Activated CD4-positive, CD25-positive, alpha-beta regulatory T cell (primary cell): ENCODE results near the gene KIF25.

Experiments
- DNase-seq, 4 experiments: peaks; one replicate each; lab custom pipeline; 2025; lab: John Stamatoyannopoulos, UW

Gene KIF25

DNA sequence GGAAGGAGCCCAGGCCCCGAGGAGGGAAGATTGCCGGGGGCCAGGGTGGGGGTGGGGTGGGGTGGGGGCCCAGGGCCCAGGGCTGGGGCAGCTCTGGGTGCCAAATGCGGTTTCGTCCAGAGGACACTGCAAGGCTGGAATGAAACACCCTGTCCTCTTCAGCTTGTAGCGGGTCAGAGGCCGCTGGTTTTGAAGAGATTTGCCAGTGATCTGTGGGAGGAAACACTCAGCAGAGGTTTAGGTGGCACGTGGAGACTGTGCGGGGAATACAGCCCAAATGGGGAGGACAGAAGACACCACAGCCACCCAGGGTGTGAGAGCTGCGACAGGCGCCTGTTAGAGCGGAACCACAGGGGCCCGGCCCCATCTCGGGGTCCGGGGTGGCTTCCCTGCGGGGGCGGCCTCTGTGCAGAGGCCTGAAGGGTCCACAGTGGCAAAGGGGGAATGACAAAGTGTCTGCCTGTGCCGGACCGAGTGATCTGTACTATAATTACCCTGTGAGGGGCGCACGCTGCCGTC lies 52.3 kb downstream of the KIF25 start:
- no peak for DNase-seq

DNA sequence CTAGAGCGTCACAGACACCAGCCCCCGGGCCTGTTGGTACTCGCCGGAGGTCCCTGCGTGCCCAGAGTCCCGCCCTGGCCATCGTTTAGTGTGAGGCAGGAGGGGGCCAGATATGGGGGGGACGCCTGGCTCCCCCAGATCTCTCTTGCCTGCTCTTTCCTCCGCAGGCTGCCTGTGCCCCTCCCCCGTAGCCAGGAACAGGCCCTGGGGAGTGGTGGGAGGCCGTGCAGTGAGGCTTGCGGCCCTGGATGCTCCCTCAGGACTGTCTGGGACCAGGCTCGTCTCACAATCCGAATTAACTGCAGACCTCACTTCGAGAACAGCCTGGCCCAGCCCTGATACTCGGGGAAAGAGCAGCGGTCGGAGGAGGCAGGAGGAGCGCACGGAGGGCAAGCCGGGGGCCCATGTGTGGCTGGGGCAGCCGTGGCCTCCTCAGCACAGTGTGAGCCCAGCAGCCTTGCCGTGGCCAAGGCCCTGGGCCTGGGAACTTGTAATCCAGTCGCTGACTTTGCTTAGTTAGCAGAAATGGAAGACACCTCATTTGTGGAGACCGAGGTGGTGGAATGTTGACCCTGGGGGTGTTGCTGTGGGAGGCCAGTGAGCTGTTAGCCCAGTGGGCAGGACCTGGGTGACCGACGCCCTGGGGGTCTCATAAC lies 52.9 kb downstream of the KIF25 start:
- DNase-seq: no peak

DNA sequence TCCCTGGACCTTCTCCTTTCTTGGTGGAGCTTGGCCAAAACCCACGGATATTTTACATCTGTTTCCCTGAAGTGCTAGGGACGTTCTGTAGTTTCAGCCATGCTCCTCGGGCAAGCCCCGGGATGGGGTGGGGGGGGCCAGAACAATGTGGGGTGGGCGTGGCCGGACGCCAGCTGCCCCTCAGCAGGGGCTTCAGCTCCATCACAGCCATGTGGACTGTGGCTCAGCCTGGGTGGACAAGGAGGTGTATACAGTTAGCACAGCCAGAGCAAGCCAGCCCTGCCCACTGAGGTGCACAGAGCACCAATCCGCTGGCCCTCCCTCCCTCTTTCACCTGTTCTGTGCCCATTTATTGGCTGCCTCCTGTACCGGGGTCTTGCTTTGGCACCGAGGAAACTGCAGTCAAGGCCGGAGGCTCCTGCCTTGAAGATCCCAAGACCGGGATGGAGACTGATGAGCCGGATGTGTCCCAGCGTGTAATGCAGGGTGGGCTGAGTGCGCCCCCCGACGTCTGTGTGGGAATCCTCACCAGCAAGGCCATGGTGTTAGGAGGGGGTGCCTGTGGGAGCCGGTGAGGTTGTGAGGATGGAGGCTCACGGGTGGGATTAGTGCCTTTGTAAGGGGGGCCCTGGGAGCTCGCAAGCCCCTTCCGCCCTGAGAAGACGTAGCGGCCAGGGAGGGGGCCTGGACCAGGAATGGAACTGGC lies 53.6 kb downstream of the KIF25 start:
- DNase-seq: no peak

DNA sequence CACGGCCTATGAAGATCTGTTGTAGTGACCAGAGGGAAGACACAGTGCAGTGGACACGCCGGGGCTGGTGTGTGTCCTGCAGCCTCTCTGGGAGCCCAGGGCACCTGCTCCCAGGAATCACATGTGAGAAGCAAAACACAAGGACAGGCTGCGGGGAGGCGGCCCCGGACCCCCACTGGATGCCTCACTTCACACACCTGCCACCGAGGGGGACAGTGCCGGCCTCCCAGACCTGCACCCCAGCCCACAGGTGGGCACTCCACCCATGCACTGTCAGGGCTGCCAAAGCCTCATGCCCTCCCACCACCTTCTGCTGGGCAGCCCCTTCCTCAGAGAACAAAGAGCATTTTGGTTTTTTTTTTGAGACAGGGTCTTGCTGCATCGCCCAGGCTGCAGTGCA lies 54.2 kb downstream of the KIF25 start:
- no peak for DNase-seq

DNA sequence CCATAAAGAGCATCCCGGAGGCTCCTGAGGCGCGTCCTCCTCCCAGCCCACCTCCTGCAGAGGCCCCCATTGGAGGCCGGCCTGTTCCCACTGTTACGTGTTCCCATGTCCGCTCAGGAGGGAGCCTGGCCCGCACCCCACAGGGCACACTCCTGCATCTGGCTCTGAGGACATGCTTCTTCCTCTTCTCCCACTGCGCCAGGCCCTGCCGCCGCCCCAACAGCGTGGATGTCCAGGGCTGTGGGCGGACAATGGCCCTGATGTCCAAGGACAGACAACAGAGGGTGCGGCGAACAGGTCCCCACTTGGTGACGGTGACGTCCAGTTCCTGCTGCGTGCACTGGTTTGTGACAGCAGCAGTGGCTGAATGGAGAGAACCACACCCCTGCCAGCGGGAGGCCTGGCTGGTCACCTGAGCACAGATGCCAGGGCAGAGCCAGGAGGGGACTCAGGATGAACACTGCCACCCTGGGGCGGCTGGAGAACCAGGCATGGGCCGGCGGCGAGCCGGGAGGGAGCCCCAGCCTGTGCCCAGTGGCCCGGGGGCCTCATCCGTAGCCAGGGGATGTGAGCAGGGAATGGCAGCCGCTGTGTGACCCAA lies 54.9 kb downstream of the KIF25 start:
- no peak for DNase-seq

DNA sequence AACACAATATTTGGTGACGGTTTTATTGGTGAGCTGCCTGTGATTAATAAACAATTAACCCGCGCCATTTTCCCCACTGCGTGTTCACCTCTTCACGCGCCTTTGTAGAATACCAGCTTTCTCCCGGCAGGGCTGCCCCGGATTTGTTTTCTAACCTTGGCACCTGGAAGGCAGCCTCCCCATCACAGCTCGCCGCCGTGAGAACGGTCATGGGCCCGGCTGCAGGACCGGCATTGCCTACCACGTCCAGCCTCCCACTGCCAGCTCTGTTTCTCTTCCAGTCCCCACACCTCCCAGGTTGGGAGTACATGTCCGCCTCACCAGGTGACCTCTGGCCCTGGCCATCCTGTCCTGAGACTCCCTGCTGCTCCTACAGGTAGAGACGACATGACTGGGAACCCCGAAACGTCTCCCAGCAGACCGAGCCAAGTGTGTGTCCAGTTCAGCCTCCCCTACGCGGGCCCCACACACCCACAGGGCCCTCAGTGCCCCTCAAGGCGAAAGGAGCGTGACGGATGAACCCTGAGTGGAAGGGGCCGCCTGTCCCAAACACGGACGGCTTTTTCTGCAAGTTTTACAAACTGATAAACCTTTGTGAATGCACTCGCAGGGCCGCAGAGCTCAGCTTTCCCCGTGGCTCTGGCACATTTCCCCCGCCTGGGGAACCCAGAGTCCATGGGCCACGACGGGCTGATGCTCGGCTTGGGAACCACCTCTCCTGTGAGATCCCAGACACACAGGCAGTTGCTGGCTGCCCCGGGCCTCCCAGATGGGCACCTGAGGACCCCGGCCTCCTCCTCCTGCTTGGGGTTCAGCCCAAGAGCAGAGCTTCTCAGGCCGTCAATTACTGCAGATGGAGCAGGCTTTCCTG lies 55.9 kb downstream of the KIF25 start:
- DNase-seq: no peak

DNA sequence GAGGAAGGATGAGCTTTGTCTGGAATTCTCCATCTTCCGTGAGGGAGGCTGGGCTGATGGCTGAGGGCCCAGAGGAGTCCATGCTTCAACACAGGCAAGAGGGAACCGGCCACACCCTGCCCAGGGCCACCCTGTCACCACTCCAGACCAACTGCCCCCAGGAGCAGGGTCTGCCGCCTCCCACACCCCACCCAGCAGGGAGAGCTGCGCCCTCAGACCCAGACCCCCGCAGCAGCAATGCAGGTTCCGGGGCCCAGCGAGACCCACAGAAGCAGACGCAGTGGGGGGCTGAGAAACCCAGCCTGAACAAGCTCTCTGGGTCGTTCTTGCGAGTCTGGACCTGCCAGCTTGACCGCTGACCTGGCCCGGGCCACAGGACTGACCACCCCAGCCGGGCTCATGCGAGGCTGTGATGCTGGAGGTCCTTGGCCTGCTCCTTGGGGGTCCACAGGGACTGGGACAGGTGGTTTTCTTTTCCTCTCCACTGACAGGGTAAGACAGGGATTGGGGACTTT lies 56.5 kb downstream of the KIF25 start:
- no peak for DNase-seq

DNA sequence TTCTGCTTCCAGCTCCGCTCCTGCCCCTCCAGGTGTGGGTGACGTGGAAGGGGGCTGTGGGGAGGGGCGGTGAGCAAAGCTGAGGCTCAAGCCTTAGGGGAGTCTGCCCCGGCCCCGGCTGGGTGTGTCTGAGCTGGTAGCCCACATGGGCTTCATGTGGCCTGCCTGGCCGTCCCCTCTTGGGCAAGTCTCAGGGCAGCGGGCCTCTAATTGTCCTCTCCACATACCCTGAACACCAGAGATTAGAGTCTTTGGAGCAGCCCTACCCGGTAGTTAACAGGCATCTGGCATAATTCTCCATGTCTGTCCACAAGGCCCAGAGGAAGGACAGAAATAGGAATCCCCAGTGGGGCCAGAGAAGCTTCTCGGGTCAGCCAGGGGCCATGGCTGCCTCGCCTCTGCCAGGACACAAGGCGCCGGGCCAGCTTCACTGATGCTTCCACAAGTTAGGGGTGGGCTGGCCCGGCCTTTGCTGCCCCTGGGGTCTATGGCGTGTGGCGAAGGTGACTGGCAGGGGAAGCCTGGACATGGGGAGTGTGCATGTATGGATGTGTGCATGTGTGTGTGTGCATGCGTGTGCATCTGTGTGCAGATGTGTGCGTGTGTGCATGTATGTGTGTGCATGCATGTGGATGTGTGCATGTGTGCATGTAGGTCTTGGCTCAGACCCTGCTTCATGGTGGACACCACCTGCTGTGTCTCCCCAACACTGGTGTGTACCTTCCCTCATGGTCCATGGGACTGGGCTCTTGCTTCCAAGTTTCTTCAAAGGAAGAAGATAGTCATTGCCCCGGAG lies 57.5 kb downstream of the KIF25 start:
- no peak for DNase-seq

DNA sequence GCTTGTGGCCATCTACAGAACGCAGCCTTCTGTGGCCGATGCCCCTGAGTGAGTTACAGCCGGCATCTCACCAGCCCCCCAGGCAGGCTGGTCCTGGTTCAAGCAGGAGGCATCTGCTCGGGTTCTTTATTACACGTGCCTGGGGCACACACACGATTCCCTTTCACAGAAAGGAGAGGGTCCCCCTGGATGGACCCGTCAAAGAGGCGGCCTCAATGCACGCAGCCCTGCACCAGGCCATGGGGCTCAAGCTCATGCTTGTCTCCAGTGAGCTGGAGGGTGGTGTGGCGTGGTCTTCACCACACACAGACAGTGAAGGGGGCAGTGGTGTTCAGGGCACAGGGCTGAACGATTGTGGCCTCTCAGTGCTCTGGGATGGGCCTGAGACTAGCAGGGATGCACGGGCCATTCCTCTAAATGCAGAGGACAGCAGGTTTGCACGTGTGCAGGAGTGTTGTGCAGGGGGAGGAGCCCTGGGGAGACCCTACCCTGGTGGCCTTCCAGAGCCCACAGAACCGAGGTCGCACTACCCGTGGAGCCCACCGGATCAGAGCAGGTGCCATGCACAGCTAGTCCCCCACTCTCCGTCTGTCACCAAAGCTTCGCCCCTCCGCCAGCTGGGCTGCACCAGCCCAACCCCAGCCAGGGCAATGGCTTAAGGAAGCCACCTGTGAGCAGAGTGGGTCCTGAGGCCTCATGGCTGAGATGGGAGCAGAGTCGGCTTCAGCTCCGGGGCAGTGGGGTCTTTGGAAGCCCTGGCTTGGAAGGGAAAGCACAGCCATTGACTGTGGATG lies 58.4 kb downstream of the KIF25 start:
- no peak for DNase-seq

DNA sequence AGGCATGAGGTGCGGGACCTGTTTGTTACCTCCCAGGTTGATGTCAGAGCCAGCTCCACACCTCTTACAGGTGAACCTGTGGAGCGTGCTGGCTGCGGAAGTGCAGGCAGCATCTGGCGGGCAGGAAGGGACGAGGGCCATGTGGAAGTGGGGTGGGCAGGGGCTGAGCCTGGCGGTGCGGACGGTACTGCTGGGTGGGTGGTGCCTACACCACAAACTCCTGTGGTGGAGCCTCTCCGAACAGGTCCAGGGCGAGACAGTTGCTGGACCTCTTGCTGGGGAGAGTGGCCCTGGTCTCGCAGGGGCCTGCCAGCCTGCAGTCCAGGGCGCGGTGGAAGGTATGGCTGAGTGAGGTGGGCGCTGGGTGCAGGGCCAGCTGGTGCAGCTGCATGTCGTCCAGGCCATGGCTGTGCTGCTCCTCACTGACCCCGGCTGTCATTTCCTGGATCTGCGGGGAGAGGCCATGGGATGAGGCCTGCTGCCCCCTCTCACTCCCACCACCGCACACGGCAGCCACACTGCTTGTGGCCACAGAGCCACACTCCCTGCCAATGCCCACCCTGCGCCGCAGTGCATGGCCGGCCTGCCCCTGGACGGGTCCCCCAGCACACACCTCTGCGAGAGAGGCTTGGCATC lies 59.5 kb downstream of the KIF25 start:
- DNase-seq: no peak

DNA sequence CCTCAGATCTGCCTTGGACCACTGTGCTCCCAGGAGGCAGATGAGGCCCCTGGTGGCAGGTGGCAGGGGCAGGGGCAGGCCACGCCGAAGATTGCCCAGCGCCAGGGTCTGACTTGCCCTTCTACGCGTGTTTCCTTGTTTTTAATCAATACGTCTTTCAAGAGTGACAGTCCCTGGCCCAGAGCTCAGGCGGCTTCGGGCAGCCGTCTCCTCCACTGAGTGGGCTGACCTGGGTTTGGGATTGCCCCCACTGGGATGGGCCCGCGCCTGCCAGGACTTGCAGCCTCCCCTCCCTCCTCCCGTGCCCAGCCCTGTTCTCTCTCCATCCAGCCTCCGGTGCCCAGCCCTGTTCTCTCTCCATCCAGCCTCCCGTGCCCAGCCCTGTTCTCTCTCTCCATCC lies 60.4 kb downstream of the KIF25 start:
- no peak for DNase-seq

DNA sequence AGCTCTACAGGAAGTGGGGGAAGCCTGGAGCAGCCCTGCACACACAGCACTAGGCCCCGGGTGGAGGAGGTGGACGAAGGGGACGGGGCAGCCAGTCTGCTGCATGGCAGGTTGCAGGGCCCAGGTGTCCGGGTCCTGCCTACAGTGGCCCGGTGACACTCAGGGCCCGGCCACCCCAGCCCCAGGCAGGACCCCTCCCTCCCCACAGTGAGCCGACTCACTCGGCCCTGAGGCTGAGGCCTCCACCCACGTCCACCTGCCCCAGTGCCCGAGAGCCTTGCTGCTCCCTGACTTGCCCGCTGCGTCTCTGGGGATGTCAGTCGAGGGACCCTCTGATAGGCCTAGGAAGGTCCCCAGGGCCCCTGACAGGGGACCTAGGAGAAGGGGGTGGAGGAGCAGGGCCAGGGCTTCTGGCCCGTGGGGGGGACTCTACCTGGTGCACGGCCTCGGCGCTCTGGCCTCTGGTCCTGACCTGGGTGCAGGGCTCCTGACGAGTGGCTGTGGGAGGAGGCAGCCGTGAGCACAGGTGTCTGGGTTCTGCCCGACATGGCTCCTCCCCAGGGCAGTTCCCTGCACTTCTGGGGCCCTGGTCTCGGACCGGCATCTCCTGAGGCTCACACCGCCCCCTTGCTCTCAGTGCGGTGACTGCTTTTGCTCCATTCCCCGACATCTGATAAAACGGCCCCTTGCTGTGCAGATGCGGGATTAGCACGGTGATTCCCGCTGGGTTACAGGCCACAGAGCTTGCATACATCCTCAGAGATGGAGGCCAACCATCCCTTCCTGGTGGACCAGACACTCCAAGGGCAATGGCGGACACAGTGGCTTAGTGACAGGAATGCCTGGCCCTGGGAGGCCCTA lies 61.5 kb downstream of the KIF25 start:
- DNase-seq: no peak

DNA sequence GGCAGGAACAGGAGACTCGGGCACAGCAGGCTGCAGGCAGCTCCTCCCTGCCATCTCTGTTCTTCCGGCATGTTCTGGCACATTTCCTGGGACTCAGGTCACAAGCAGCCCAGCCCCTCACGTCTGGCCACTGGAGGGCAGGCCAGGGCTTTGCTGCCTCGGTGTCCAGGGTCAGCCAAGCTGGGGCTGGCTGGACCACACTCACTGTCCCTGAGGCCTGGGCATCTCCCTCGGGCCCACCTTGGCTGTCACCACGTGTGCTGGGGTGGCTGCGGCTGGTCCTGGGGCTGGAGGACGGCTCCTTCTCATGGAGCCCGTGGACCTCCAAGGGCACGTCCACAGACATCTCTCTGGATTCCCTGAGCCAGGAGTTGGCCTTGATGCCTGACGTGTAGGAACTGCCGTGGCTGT lies 63.1 kb downstream of the KIF25 start:
- no peak for DNase-seq

DNA sequence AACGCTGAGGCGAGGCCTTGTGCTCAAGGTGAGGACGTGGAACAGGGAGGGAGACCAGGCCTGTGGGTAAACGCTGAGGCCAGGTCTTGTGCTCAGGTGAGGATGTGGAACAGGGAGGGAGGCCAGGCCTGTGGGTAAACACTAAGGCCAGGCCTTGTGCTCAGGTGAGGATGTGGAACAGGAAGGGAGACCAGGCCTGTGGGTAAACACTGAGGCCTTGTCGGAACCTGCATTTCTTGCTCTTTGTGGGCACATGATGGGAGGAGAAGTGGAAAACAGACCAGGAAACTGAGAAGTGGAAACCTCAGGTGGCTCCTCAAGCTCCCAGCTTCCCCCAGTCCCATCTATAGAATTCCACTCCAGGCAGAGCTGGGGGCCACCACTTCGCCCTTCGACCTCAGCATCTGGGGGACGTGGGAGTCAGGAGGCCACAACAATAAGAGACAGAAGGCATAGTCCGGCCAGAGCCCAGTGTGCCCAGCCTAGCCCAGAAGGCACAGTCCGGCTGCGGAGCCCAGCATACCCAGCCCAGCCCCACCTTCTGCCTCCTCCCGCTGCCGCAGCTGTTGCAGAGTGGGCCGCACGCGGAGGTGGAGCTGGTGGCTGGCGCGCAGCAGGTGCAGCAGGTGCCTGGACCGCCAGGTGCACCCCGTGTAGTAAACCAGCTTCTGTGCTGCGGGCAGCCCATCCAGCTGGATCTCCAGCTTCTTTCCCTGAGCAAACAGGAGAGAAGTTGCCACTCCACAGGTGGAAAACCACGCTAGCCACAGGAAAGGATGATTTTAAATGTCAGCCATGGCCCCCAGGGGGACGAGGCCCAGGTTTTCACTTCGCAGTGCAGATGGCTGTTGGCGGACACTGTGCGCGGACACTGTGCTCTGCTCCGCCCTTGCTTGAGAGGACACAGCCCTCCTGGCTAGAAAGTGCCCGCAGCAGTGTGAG lies 64.1 kb downstream of the KIF25 start:
- DNase-seq: no peak

DNA sequence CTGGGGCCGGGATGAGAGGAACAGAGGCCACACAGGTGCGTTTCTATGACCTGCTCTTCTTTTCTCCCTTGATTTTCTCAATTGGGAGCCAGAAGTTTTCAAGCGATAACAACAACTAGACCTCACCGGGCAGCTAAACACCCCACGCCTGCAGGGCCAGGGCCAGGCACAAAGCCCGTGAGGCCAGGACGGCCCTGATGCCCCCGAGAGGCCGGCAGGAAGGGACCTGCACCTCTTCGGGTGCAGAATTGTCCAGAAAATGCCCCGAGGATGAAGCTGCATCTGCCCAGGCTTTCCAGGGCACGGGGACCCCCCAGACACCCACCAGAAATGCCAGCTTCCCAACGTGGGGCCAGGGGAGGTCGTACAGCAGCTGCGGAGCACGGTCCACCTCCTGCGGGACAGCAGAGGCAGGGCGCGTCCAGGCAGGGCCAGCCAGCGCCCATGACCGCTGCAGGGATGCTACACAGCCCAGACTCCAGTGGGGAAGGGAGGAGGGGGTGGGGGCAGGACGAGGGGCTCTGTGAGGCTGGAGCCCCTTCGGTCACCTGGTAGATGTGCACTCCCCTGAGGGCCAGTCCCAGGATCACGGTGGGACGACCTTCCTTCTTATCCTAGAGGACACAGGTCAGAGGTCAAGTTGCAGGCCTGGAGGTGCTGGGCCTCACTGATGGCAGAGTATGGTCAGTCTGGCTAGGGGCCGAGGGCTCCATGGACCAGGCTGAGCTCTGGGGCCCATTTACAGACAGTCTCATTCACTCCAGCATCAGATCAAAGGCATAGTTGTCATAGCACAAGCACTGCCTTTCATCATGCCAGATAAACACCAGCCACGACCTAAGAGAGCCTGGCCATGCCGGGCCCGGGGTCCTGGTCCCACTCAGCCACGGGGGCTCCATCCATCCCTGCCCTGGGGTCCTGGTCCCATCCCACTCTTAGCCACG lies 65.1 kb downstream of the KIF25 start:
- DNase-seq: no peak

DNA sequence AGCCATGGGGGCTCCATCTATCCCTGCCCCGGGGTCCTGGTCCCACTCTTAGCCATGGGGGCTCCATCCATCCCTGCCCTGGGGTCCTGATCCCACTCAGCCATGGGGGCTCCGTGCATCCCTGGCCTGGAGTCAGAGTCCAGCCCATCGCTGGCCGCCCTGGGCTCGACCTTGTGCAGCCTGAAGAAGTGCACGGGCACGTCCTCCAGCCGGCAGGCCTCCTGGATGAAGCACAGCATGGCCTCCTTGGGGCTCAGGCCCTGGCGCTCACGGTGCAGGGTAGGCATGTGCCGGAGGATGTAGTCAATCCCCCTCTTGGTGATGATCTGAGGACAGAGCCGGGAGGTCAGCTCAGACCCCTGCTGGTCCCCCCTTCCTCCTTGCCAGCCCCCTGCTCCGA lies 66.0 kb downstream of the KIF25 start:
- DNase-seq: no peak
